ENCODE measurements around the gene ZNF205.
"Not testable (repeated sequence)": the region's sequence is repeated elsewhere in the genome, so short reads cannot be mapped to it uniquely, and the experiment has no call there.

ZNF205 gene

GRCh38 chr16:3135126-3135715 is 22.8 kb downstream of the ZNF205 start:
- DNase-seq: no peak

DNA sequence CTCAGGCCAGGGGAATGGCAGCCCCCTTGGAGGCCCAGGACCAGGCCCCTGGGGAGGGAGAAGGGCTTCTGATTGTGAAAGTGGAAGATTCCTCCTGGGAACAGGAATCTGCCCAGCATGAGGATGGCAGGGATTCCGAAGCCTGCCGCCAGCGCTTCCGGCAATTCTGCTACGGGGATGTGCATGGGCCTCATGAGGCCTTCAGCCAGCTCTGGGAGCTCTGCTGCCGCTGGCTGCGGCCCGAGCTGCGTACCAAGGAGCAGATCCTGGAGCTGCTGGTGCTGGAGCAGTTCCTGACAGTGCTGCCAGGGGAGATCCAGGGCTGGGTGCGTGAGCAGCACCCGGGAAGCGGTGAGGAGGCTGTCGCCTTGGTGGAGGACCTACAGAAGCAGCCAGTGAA is 24.9 kb downstream of the ZNF205 start:
- no peak for DNase-seq

DNA sequence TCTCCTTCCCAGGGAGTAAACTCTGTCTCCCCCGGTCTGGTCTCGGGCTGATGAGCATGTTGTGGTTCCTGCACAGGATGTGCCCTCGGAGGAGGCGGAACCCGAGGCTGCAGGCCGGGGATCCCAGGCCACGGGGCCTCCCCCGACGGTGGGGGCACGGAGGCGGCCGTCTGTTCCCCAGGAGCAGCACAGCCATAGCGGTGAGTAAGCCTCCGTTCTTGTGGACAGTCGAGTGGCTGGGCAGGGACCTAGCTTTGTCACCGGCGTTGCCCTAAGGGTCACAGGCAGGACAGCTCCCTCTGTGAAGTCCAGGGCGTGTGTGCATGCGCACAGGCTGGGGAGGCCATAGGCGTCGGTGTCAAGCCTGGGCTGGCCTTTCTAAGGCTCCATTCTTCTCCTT is 26.0 kb downstream of the ZNF205 start:
- no peak for DNase-seq

GRCh38 chr16:3138823-3139426 is 26.5 kb downstream of the ZNF205 start:
- no peak for DNase-seq

DNA sequence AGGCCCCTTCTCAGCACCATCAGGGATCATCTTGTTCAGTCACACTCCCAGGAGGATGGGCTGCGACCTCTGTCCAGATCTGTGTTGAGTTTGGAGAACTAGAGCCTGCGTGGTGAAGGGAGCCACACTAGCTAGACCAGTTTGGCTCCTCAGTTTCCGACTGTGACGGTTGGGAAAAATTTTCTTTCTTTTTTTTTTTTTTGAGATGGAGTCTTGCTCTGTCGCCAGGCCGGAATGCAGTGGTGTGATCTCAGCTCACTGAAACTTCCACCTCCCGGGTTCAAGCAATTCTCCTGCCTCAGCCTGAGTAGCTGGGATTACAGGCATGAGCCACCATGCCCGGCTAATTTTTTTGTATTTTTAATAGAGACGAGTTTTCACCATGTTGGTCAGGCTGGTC is 27.2 kb downstream of the ZNF205 start:
- DNase-seq: not testable (repeated sequence)

- no peak for DNase-seq
Observed at GRCh38 chr16:3140603-3141427, 28.4 kb downstream of the ZNF205 start.

- DNase-seq: no peak
Observed at GRCh38 chr16:3141781-3142311, 29.5 kb downstream of the ZNF205 start.

GRCh38 chr16:3142327-3142726 is 29.9 kb downstream of the ZNF205 start:
- DNase-seq: no peak

DNA sequence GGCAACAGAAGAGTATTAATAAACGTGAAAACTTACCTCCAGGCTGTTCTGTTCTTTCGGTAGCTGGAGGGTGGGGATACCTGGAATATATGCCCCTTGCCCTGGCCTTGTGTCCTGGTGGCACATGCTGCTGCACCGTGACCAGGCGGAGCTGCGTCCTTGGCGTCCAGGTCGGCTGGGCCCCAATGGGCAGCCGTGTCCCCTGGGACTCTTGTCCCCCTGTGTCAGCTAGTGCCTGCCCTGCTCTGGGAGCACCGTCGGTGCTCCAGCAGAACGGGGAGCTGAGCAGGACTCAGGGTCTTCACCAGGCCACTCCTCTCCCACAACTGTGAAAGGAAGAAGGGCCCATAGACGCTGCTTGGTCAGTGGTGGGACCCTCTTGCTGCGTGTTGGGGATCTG is 30.4 kb downstream of the ZNF205 start:
- DNase-seq: no peak

DNA sequence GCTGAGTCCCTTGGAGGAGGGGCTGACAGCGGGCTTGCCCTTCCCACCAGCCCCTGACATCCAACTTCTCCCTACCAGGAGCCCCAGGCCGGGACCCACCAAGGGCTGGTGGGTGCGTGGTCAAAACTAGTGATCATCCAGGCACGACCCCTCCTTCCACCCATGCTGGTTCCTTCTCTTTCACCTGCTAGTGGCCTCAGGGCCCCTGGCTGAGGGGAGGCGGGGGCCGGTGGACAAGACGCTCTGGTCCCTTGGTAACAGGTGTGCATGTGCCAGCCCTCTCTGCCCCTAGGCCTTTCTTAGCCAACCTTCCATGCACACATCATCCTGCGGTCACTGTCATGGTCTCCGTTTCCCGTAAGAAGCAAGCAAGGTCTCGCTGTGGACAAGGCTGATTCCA is 30.8 kb downstream of the ZNF205 start:
- no peak for DNase-seq

- peak; percentile 85 to 95 for DNase-seq
Observed at GRCh38 chr16:3143598-3144320, 31.4 kb downstream of the ZNF205 start.

- no peak for DNase-seq
Observed at GRCh38 chr16:3144321-3144983, 32.1 kb downstream of the ZNF205 start.

- DNase-seq: no peak
Observed at GRCh38 chr16:3145151-3145550, 32.8 kb downstream of the ZNF205 start.

DNA sequence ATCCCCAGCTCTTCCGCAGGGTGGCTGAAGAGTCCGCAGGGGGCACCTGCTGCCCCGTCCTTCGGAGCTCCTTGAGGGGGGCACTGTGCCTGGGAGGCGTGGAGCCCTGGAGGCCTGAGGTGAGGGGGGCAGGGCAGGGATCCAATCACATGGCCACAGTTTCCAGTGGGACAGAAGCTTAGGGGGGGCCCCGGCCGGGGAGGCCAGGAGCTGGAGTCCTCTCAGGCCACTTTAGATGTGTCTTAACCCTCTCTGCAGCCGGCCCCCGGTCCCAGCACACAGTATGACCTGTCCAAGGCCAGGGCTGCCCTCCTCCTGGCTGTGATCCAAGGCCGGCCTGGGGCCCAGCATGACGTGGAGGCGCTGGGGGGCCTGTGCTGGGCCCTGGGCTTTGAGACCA is 33.3 kb downstream of the ZNF205 start:
- DNase-seq: no peak

GRCh38 chr16:3147046-3147756 is 34.8 kb downstream of the ZNF205 start:
- DNase-seq: no peak

- DNase-seq: no peak
Observed at GRCh38 chr16:3147757-3148104, 35.3 kb downstream of the ZNF205 start.

GRCh38 chr16:3148256-3149192 is 36.1 kb downstream of the ZNF205 start:
- DNase-seq: no peak

DNA sequence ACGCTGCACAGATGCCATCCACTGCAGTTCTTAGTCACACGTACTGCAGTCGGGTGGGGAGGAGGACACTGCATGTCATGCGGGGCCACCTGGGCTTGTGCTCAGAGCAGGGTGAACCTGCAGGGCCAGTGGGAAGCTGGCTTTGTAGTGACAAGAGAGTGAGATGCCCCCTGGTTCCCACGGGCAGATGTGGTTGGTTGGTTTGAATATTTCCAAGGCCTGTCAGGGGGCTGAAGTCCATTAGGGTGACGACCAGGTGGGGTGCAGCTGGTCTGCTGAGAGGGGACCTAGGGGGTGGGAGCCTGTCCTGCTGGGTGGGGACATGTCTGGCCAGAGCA is 36.8 kb downstream of the ZNF205 start:
- DNase-seq: no peak

DNA sequence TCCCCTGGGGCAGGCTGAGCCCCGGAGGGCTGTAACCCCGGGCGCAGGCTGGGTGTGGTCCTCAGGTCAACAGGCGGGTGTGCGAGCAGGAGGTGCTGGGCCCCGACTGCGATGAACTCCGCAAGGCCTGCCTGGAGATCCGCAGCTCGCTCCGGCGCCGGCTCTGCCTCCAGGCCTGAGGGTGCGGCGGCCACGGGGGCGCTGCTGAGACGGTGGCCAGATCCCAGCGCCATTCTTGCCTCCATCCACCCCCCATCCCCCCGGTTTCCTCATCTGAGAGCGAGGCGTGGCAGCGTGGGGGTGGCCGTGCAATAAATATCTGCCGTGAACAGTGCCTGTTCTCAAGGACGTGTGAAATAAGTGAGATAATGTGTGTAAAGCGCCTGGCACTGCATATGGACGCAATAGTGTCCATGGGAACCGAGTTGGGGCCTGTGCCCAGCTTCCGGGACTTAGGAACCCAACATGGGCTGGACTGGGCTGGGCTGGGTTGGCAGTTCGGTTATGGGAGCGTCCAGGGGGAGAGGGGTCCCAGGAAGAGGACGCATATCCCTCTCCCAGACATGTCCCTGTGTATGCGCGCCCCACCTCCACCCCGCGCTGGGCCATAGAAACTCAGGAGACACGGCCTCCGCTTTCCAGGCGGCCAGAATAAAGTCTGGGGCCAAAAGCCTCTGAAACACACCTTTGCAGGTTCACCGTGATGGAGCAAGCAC is 37.4 kb downstream of the ZNF205 start:
- DNase-seq: no peak

All from cerebellar nuclear complex (tissue), 1 donor.